HEK293 (cell line): Measurements from ENCODE around the gene KCNJ16.
"Not testable (repeated sequence)": the region's sequence is repeated elsewhere in the genome, so short reads cannot be mapped to it uniquely, and the experiment has no call there.

Source experiments
- CTCF ChIA-PET: fragments of 350-600 bp; formaldehyde crosslinking; extraction: SDS; loops from one replicate; lab custom pipeline; 2021; ENCODE audit warnings: antibody characterized with exemption; lab: Yijun Ruan, JAX
- POLR2A ChIA-PET: fragments of 300-600 bp; formaldehyde crosslinking; extraction: SDS; loops from one replicate; lab custom pipeline; 2020; ENCODE audit warnings: antibody characterized with exemption, inconsistent platforms; lab: Yijun Ruan, JAX
- H3K27ac ChIP-seq: fragments of 200-500 bp; sonication (Bioruptor generic); 2 replicates; pipeline ENCODE4 v1.5.1; 2014; ENCODE audit warnings: low read depth, low read length, control low read depth, inconsistent platforms; ENCODE audit errors: extremely low read depth
- H3K36me3 ChIP-seq, 2 experiments: fragments of 200-500 bp in 1 of 2; sonication (Bioruptor generic) in 1 of 2; 1 replicate in 1 of 2; 2 replicates in 1 of 2; pipeline ENCODE4 v1.5.1; 2014 to 2017; ENCODE audit warnings: inconsistent platforms in 2 of 2, low read length in 2 of 2; ENCODE audit not compliant: control insufficient read depth in 2 of 2, insufficient read depth in 1 of 2
- H3K4me1 ChIP-seq: fragments of 200-500 bp; sonication (Bioruptor generic); 2 replicates; pipeline ENCODE4 v1.5.1; 2014; ENCODE audit warnings: mild to moderate bottlenecking, low read length, inconsistent platforms; ENCODE audit not compliant: control insufficient read depth, insufficient read depth
- H3K4me3 ChIP-seq: 2 replicates; pipeline ENCODE4 v1.5.1; 2011; ENCODE audit warnings: low read depth, mild to moderate bottlenecking, control low read depth, low read length, moderate library complexity
- H3K9me3 ChIP-seq: fragments of 200-500 bp; sonication (Bioruptor generic); 2 replicates; pipeline ENCODE4 v1.5.1; 2014; ENCODE audit warnings: low read depth, low read length, inconsistent platforms; ENCODE audit not compliant: control insufficient read depth, insufficient read depth
- BCL11A ChIP-seq: fragments of 450-650 bp; formaldehyde crosslinking; IDR thresholded peaks from 2 replicates; pipeline ENCODE4 v1.5.1; 2016; ENCODE audit warnings: low read depth, missing biosample characterization, missing genetic modification characterization
- ZNF114 ChIP-seq: fragments of 450-650 bp; formaldehyde crosslinking; IDR thresholded peaks from 2 replicates; pipeline ENCODE4 v1.5.0; 2017; ENCODE audit warnings: missing biosample characterization, missing genetic modification characterization
- ZNF19 ChIP-seq: fragments of 450-650 bp; formaldehyde crosslinking; IDR thresholded peaks from 2 replicates; pipeline ENCODE4; 2016; ENCODE audit warnings: missing biosample characterization, missing genetic modification characterization, low read depth
- ZNF324 ChIP-seq: fragments of 450-650 bp; formaldehyde crosslinking; IDR thresholded peaks from 2 replicates; pipeline ENCODE4 v1.5.1; 2016; ENCODE audit warnings: missing biosample characterization, missing genetic modification characterization
- ZNF544 ChIP-seq: fragments of 450-650 bp; formaldehyde crosslinking; IDR thresholded peaks from 2 replicates; pipeline ENCODE4 v1.5.0; 2017; ENCODE audit warnings: missing biosample characterization, missing genetic modification characterization
- ZNF558 ChIP-seq: fragments of 450-650 bp; formaldehyde crosslinking; IDR thresholded peaks from 2 replicates; pipeline ENCODE4 v1.5.1; 2016; ENCODE audit warnings: missing biosample characterization, missing genetic modification characterization
- ZNF776 ChIP-seq: fragments of 450-650 bp; formaldehyde crosslinking; IDR thresholded peaks from 2 replicates; pipeline ENCODE4 v1.5.0; 2017; ENCODE audit warnings: missing biosample characterization, missing genetic modification characterization, borderline replicate concordance
- TF ChIP-seq, protein P1 (sequence below): sonication (generic); formaldehyde crosslinking; IDR thresholded peaks from 2 replicates; pipeline ENCODE4 v1.8.1; 2022; ENCODE audit warnings: mild to moderate bottlenecking, moderate library complexity, missing genetic modification reagents
- TF ChIP-seq, protein P2 (sequence below): fragments of 450-650 bp; formaldehyde crosslinking; IDR thresholded peaks from 2 replicates; pipeline ENCODE4 v1.5.1; 2017; ENCODE audit warnings: missing biosample characterization, missing genetic modification characterization
- TF ChIP-seq, protein P3 (sequence below): fragments of 450-650 bp; formaldehyde crosslinking; IDR thresholded peaks from 2 replicates; pipeline ENCODE4 v1.5.1; 2016; ENCODE audit warnings: missing biosample characterization, missing genetic modification characterization

KCNJ16 gene

DNA sequence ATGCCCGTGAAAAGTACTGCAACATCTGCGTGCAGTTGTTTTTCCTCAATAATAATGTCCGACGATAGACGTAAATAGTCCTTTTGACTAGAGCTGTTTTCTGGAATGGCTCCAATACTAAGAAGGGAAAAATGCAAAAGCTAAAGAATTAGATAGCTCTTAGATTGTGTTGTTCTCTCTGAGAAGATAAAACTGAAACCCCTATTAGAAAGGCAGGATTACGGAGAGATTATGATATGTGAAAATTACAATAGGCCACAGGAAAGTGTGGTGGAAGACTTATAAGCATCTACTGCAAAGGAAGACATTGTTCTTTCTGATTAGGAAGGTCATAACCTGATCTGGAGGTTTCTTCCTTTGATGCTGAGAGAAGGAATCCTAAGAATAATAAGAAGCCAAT lies 33.5 kb upstream of the KCNJ16 start:
- Histone ChIP-seq H3K4me3 (no peak overlapping the region), H3K27ac (no peak overlapping the region), H3K9me3 (no peaks in the 10 kb centered on the region), H3K36me3 (no peaks in the 10 kb centered on the region), H3K4me1 (no peaks in the 10 kb centered on the region)
- no peak for TF ChIP-seq ZNF114 (tag by site-specific recombination)
- TF ChIP-seq ZNF776 (tag by site-specific recombination): no peak
- no peak for TF ChIP-seq ZNF544 (tag by site-specific recombination)
- CTCF ChIA-PET: no interaction called here
- POLR2A ChIA-PET: no interaction called here

DNA sequence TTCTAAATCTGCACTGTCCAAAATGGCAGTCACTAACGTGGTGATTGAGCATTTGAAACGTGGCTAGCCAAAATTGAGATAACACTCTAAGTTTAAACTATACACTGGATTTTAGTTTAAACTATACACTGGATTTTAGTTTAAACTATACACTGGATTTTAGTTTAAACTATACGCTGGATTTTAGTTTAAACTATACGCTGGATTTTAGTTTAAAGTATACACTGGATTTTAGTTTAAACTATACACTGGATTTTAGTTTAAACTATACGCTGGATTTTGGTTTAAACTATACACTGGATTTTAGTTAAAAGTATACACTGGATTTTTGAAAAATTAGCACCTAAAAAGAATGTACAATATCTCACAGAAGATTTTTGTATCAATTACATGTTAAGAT lies 29.2 kb upstream of the KCNJ16 start:
- H3K9me3 ChIP-seq, H3K36me3 ChIP-seq, H3K4me1 ChIP-seq, CTCF ChIA-PET, H3K4me3 ChIP-seq, H3K27ac ChIP-seq, POLR2A ChIA-PET: not testable (repeated sequence)

DNA sequence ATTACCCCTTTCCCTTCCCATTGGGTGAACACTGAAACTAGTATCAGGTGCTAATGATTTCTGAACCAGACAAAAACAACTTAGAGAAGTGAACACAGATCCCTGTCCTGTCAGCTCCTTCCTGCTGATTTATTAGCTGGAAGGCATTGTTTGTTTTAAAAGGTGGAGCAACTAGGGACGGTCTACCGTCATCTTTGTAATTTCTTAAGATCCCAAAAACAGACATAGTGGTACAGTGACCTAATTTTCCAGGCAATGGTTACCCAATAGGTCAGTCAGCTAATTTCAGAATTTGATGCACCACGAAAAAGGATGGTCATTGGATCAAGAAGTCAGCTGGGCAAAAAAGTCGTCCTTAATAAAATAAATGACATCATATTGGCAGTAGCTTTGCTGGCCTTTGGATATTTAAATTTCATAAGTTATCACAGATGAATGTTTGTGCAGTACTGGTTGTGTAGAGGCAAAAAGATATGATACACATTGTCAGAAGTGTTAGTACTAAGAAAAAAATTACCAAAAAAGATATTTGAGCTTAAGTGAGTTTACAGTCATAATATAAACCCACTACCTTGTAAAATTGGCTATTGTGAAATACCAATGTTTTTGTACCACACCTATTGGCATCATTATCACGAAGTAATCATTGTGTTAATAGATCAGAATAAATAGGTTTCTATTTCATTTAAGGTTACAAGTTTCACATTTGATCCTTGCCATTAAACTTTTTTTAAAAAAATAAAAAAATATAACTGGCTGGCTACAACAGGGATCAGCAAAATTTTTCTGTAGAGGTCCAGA lies 27.2 kb upstream of the KCNJ16 start:
- CTCF ChIA-PET: interaction anchor here (0.6 to 0.7 kb wide), 3 partner anchors 125 to 1577 kb away, joined by 3 to 4 read pairs (median 3); no protein-coding TSS in a partner anchor
- no peaks in the 10 kb centered on the region for H3K36me3 ChIP-seq
- no peaks in the 10 kb centered on the region for H3K4me1 ChIP-seq
- POLR2A ChIA-PET: no interaction called here
- TF ChIP-seq ZNF19 (tag by site-specific recombination) (no peak), BCL11A (tag by site-specific recombination) (no peak), ZNF558 (tag by site-specific recombination) (no peak)
- TF ChIP-seq, protein P1, sequence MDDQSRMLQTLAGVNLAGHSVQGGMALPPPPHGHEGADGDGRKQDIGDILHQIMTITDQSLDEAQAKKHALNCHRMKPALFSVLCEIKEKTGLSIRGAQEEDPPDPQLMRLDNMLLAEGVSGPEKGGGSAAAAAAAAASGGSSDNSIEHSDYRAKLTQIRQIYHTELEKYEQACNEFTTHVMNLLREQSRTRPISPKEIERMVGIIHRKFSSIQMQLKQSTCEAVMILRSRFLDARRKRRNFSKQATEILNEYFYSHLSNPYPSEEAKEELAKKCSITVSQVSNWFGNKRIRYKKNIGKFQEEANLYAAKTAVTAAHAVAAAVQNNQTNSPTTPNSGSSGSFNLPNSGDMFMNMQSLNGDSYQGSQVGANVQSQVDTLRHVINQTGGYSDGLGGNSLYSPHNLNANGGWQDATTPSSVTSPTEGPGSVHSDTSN (CRISPR knock-in tag): no peak
- TF ChIP-seq, protein P2, sequence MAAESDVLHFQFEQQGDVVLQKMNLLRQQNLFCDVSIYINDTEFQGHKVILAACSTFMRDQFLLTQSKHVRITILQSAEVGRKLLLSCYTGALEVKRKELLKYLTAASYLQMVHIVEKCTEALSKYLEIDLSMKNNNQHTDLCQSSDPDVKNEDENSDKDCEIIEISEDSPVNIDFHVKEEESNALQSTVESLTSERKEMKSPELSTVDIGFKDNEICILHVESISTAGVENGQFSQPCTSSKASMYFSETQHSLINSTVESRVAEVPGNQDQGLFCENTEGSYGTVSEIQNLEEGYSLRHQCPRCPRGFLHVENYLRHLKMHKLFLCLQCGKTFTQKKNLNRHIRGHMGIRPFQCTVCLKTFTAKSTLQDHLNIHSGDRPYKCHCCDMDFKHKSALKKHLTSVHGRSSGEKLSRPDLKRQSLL: no peak
- no peaks in the 10 kb centered on the region for H3K9me3 ChIP-seq
- H3K27ac ChIP-seq: no peak overlapping the region
- H3K4me3 ChIP-seq: no peak overlapping the region

DNA sequence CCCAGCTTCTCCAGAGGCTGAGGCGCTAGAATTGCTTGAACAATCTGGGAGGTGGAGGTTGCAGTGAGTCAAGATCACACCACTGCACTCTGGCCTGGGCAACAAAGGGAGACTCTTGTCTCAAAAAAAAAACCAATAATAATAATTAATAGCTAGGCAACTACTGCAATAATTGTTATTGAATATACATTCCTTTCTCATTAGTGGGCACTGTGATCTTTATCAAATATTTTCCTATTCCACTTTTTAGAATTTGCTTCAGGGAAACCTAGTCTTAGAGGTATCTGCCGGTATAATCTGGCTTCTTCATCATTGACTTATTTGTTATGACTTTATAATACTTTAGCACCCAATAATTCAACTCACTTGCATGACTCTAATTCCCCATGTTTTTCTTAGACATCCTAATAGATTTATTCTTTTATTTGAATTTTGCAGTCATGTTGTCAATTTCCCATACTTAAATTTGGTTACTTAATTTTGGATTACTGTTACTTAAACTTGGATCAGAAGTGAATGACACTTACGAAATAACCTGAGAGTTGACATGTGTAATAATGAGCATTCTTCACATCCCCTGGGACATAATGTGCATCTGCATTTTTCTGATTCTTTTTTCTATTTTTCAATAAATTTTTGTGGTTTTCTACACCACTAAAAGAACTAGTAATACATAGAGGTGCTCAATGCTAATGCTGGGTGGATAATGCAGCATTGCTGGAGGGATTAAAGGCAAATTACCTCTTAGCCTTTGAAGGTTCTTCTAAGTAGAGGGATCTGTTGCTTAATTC lies 25.0 kb upstream of the KCNJ16 start:
- TF ChIP-seq, protein P3, sequence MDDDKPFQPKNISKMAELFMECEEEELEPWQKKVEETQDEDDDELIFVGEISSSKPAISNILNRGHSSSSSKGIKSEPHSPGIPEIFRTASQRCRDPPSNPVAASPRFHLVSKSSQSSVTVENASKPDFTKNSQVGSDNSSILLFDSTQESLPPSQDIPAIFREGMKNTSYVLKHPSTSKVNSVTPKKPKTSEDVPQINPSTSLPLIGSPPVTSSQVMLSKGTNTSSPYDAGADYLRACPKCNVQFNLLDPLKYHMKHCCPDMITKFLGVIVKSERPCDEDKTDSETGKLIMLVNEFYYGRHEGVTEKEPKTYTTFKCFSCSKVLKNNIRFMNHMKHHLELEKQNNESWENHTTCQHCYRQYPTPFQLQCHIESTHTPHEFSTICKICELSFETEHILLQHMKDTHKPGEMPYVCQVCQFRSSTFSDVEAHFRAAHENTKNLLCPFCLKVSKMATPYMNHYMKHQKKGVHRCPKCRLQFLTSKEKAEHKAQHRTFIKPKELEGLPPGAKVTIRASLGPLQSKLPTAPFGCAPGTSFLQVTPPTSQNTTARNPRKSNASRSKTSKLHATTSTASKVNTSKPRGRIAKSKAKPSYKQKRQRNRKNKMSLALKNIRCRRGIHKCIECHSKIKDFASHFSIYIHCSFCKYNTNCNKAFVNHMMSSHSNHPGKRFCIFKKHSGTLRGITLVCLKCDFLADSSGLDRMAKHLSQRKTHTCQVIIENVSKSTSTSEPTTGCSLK: no peak
- no peak for TF ChIP-seq ZNF324 (tag by site-specific recombination)
- TF ChIP-seq, all 188 proteins: peak for 0
- POLR2A ChIA-PET: no interaction called here
- H3K4me3 ChIP-seq: no peak overlapping the region
- CTCF ChIA-PET: interaction anchor here (0.6 kb wide), 1 partner anchor 655 kb away, joined by 3 read pairs; no protein-coding TSS in a partner anchor
- no peaks in the 10 kb centered on the region for H3K36me3 ChIP-seq
- H3K9me3 ChIP-seq: no peaks in the 10 kb centered on the region
- H3K4me1 ChIP-seq: no peaks in the 10 kb centered on the region
- H3K27ac ChIP-seq: no peak overlapping the region
